Chondrocyte (in vitro differentiated cells): ENCODE measurements around the gene CTDSP2. TPM values are rescaled to one million over a fixed set of nuclear protein-coding genes. Genes with fewer than 3 reads are reported as not detected.
A peak's percentile ranks its signal among the peaks of the same experiment; 100 is the strongest.

Source experiments
- DNase-seq: peaks from one replicate; pipeline ENCODE4 v3.0.0; 2021; ENCODE audit warnings: mixed read lengths, low spot score
- H3K27ac Mint-ChIP-seq: one replicate; pipeline ENCODE4 v1.8.0; 2021; ENCODE audit warnings: mild to moderate bottlenecking, moderate library complexity, mixed read lengths; ENCODE audit not compliant: unreplicated experiment
- H3K27me3 Mint-ChIP-seq: 2 replicates; pipeline ENCODE4 v1.8.0; 2021; ENCODE audit warnings: low read depth, mixed read lengths
- H3K36me3 Mint-ChIP-seq: 2 replicates; pipeline ENCODE4 v1.8.0; 2021; ENCODE audit warnings: low read depth, mixed read lengths
- H3K4me1 Mint-ChIP-seq: 2 replicates; pipeline ENCODE4 v1.8.0; 2021; ENCODE audit warnings: low read depth, mild to moderate bottlenecking, mixed read lengths
- H3K4me3 Mint-ChIP-seq: one replicate; pipeline ENCODE4 v1.8.0; 2021; ENCODE audit warnings: mild to moderate bottlenecking, moderate library complexity, mixed read lengths; ENCODE audit not compliant: unreplicated experiment
- H3K9me3 Mint-ChIP-seq: 2 replicates; pipeline ENCODE4 v1.8.0; 2021; ENCODE audit warnings: low read depth, mixed read lengths
- total RNA-seq: library from RNA; stranded (reverse); gene quantifications from 3 replicates; pipeline ENCODE4 v1.2.1, GENCODE V29; 2021
- TF ChIP-seq, protein P1 (sequence below): fragments of 200-600 bp; sonication (generic); IDR thresholded peaks from 2 replicates; pipeline ENCODE4 v1.5.0; 2021; ENCODE audit warnings: antibody characterized with exemption, mild to moderate bottlenecking, moderate library complexity

Gene CTDSP2
- total RNA-seq, 1 donor from 2014 or later = 113 TPM

GRCh38 chr12:57816855-57817151 lies 29.7 kb downstream of the CTDSP2 start:
- TF ChIP-seq, protein P1, sequence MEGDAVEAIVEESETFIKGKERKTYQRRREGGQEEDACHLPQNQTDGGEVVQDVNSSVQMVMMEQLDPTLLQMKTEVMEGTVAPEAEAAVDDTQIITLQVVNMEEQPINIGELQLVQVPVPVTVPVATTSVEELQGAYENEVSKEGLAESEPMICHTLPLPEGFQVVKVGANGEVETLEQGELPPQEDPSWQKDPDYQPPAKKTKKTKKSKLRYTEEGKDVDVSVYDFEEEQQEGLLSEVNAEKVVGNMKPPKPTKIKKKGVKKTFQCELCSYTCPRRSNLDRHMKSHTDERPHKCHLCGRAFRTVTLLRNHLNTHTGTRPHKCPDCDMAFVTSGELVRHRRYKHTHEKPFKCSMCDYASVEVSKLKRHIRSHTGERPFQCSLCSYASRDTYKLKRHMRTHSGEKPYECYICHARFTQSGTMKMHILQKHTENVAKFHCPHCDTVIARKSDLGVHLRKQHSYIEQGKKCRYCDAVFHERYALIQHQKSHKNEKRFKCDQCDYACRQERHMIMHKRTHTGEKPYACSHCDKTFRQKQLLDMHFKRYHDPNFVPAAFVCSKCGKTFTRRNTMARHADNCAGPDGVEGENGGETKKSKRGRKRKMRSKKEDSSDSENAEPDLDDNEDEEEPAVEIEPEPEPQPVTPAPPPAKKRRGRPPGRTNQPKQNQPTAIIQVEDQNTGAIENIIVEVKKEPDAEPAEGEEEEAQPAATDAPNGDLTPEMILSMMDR = no peak
- Mint-ChIP-seq H3K36me3 (peaks cover 13% of the 10 kb centered on the region), H3K4me1 (peaks cover 8% of the 10 kb centered on the region), H3K27ac (no peak overlapping the region), H3K4me3 (no peak overlapping the region), H3K27me3 (no peaks in the 10 kb centered on the region), H3K9me3 (no peaks in the 10 kb centered on the region)
- no peak for DNase-seq

- peaks cover 8% of the 10 kb centered on the region for H3K4me1 Mint-ChIP-seq
- H3K27ac Mint-ChIP-seq = no peak overlapping the region
- TF ChIP-seq, protein P1 = no peak
These were observed 30.3 kb downstream of the CTDSP2 start for GRCh38 chr12:57816001-57816854.

DNA sequence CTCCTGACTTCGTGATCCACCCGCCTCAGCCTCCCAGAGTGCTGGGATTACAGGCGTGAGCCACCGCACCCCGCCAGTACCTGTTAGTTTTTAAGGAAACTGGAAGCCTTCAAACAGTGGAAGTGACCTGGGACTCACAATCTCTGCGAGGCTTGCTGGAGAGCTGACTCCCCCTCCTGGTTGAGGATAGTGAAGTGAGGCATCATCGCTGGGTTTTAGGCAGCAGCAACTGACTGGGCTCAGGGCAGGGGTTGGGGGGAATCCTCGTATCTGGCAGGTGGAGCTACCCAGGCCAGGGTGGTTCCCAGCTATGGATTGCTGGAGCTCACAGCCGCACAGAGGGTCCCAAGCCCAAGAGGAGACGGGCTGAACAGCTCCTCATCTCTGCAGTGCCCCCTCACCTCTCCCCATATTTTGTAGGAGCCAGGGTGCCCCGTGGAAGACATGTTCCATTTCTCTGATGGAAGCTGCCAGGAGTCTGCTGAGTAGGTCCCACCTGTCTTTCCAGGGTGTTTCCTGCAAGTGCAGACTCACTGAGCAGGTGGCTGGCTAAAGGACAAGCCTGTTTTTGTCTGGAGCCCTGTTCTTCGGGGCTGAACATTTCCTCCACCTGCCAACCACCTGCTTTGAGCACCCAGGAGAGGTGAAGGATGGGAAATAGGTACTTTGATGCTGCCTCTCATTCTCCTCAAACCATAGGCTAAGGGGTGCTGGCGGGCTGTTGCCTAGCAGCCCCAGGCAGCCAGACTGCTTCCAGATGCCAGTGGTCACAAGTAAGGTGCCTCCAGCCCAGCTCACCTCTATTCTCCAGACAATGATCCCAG lies 31.1 kb downstream of the CTDSP2 start:
- peaks cover 9% of the 10 kb centered on the region for H3K36me3 Mint-ChIP-seq
- H3K27ac Mint-ChIP-seq = no peak overlapping the region
- peaks cover 12% of the 10 kb centered on the region for H3K4me1 Mint-ChIP-seq
- no peak overlapping the region for H3K4me3 Mint-ChIP-seq
- no peaks in the 10 kb centered on the region for H3K27me3 Mint-ChIP-seq
- DNase-seq = peak; percentile 55
- no peaks in the 10 kb centered on the region for H3K9me3 Mint-ChIP-seq
- TF ChIP-seq, protein P1 = peak; percentile 26

More at GRCh38 chr12:57816001-57816854, 30.3 kb downstream of the CTDSP2 start:
- H3K9me3 Mint-ChIP-seq = no peaks in the 10 kb centered on the region
- H3K27me3 Mint-ChIP-seq = no peaks in the 10 kb centered on the region
- DNase-seq = no peak
- H3K36me3 Mint-ChIP-seq = peaks cover 13% of the 10 kb centered on the region
- H3K4me3 Mint-ChIP-seq = no peak overlapping the region

GRCh38 chr12:57813971-57814772 lies 32.4 kb downstream of the CTDSP2 start:
- DNase-seq = peak; percentile 51
- H3K27ac Mint-ChIP-seq = peak overlapping the region; percentile 61
- TF ChIP-seq, protein P1 = no peak
- no peak overlapping the region for H3K4me3 Mint-ChIP-seq
- peaks cover 12% of the 10 kb centered on the region for H3K36me3 Mint-ChIP-seq
- no peaks in the 10 kb centered on the region for H3K9me3 Mint-ChIP-seq
- H3K27me3 Mint-ChIP-seq = no peaks in the 10 kb centered on the region
- peaks cover 12% of the 10 kb centered on the region for H3K4me1 Mint-ChIP-seq
